ENCODE data around the gene DNASE1L1.

DNASE1L1 gene

DNA sequence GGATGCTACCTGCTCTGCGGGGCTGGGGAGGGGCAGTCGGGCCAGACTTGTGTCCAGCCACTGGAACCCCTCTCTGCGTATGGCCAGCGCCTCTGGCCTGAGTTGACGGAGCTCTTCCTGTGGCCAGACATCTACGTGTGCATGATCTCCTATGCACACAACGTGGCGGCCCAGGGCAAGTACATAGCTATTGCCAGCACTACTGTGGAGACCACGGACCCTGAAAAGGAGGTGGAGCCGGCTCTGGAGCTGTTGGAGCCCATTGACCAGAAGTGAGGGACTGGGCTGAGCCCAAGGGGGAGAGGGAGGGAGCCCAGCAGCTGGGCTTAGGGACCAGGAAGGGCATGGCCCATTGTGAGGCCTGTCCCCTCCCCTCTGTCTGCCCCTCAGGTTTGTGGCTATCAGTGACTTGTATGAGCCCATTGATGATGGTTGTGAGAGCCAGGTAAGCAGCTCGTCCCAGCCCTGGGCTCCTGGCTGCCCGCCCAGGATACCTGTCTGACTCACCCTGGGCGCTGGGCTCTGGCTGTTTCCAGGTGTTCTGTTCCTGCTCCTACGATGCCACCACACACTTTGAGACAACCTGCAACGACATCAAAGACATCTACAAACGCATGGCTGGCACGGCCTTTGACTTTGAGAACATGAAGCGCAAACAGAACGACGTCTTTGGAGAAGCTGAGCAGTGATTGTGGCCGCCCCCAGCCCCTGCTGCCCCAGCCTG lies 33.1 kb upstream of the DNASE1L1 start:
- no peak overlapping the region for H3K27ac ChIP-seq
- TF ChIP-seq, protein P1, sequence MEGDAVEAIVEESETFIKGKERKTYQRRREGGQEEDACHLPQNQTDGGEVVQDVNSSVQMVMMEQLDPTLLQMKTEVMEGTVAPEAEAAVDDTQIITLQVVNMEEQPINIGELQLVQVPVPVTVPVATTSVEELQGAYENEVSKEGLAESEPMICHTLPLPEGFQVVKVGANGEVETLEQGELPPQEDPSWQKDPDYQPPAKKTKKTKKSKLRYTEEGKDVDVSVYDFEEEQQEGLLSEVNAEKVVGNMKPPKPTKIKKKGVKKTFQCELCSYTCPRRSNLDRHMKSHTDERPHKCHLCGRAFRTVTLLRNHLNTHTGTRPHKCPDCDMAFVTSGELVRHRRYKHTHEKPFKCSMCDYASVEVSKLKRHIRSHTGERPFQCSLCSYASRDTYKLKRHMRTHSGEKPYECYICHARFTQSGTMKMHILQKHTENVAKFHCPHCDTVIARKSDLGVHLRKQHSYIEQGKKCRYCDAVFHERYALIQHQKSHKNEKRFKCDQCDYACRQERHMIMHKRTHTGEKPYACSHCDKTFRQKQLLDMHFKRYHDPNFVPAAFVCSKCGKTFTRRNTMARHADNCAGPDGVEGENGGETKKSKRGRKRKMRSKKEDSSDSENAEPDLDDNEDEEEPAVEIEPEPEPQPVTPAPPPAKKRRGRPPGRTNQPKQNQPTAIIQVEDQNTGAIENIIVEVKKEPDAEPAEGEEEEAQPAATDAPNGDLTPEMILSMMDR (IDR thresholded peaks at IDR 0.05), result no peak
- DNase-seq (ENCODE audit: low spot score), result no peak
- no peak overlapping the region for H3K4me3 ChIP-seq

DNA sequence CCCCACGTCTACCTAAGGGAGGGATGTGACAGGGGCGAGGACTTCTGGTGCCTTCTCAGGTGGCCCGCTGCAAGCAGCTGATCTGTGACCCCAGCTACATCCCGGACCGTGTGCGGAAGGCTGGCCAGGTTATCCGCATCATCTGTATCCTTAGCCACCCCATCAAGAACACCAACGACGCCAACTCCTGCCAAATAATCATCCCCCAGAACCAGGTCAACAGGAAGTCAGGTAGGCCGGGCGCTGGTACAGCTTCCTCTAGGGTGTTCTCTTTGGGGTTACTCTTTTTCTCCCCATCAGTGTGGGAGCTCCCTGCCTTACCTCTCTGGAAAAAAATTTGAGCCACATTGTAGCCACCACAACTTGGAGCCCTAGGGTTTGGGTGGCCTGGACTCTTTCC lies 32.5 kb upstream of the DNASE1L1 start:
- H3K27ac ChIP-seq, result no peak overlapping the region
- no peak for DNase-seq (ENCODE audit: low spot score)
- no peak overlapping the region for H3K4me3 ChIP-seq
- TF ChIP-seq, protein P1 (IDR thresholded peaks at IDR 0.05), result no peak

DNA sequence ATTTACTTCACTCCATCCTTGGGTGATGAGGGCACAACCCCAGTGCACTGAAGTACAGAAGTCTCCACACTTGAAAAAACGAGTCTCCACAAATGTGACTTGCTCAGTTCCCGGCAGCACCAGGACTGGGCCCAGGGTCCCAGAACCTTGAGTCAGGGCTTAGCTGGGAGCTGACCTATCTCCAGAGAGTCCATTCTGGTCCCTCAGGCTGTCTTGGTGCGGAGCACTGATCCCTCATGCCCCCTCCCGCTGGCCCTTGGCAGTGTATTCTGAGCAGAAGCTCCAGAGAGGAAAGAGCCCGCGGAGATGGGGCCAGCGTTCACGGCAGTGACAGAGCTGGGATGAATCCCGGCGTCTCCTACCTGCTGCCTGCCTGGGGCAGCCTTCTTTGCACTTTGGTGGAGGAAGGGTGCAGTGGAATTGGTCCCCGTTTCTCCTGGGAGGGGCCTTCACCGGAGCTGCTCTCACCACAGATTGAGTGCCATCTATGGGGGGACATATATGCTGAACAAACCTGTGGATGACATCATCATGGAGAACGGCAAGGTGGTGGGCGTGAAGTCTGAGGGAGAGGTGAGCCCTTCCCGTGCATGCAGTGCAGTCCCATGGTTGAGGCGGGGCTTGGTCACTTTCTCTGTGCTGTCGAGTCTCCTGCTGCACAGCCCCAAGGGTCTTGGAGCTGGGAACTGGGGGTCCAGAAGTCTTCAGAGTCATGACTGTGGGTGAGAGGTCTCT lies 31.7 kb upstream of the DNASE1L1 start:
- Histone ChIP-seq H3K27ac (no peak overlapping the region), H3K4me3 (no peak overlapping the region)
- TF ChIP-seq, protein P1 (IDR thresholded peaks at IDR 0.05), result no peak
- no peak for DNase-seq (ENCODE audit: low spot score)

DNA sequence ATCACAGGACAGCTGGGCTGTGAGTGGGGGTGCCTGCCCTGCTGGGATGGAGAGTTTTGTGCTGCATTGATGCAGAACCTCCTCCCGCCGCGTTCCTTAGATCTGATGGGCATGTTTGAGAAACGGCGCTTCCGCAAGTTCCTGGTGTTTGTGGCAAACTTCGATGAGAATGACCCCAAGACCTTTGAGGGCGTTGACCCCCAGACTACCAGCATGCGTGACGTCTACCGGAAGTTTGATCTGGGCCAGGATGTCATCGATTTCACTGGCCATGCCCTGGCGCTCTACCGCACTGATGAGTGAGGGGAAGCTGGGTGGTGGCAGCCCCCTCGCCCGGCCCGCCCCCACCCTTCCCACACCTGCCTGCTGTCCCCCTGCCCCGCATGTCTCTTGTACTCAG lies 30.8 kb upstream of the DNASE1L1 start:
- Histone ChIP-seq H3K4me3 (no peak overlapping the region), H3K27ac (no peak overlapping the region)
- TF ChIP-seq, protein P1 (IDR thresholded peaks at IDR 0.05), result no peak
- DNase-seq (ENCODE audit: low spot score), result no peak

DNA sequence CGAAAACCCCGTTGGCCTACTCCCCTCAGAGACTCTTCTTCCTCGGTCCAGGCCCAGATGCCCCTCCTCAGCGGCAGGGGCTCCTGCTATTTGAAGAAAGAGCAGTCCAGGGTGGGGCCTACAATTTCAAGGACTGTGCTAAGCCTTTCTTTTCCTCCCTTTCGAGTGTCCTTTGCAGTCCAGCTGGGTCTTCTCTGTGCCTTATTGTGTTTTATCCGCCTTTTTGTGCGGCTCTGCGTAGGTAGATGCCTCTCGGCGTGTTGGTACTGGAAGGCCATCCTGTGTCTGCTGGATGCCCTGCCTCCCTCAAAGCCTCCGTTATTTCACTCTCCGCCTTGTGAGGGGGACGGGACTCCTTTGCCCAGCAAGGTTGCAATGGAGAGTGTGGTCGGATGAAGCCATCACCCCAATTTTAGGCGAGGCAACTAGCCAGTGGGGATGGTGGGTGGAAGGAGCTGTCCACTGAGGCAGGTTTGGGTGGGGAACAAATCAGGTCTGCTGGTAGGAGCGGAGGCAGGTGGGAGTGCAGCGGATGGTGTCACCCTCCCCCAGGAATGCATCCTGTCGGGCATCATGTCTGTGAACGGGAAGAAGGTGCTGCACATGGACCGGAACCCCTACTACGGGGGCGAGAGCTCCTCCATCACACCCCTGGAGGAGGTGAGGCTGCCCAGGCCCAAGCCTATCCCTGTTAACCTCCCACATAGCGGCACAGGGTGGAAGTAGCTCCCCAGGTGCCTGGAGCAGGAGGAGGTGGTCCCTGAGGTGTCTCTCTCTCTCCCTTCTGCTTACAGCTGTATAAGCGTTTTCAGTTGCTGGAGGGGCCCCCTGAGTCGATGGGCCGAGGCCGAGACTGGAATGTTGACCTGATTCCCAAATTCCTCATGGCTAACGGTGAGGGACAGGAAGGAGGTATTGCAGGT lies 29.2 kb upstream of the DNASE1L1 start:
- no peak for DNase-seq (ENCODE audit: low spot score)
- peak overlapping the region in 1 of 2 donors; percentile 94 for H3K27ac ChIP-seq
- peak overlapping the region; percentile 87 for H3K4me3 ChIP-seq
- TF ChIP-seq, protein P1 (IDR thresholded peaks at IDR 0.05), result no peak

DNA sequence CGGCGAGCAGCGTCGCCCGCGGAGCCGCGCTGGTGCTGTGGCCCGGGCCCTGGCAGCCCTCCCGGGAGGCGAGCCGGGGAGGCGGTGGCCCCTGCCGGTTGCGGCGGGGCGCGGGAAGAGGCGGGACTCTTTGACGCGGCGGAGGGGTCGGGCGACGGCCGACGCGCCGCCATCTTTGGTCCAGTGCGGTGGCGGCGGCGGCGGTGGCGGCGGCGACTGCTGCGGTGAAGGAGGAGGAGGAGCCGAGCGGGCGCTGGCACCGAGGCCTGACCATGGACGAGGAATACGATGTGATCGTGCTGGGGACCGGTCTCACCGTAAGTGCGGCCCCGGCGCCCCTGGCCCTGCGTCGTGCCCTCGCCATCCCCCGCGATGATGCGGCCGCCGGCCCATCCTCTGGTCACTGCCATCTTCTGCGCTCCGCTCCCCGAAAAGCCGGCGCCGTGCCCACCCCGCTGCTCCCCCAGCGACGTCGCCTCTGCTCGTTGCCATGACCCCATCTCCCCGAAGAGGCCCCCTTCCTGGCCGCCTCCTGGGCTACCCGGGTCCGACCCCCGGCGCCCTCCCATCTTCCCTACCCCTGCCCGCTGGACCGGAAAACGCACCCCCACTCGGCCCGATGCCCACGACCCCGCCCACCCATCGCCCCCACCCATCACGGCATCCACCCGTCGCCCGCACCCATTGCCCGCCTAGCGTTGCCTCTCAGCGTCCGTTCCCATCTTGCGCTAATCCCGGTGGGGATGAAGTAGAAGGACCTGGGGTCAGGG lies 28.1 kb upstream of the DNASE1L1 start, which contains the start of gene GDI1:
TSS of gene GDI1 (plus strand) at position 172 of the 770 bp plus-strand sequence. CDS start at position 273, 101 bp downstream.
- Histone ChIP-seq H3K4me3 (peak within 1 kb of the TSS; percentile 87), H3K27ac (peak within 1 kb of the TSS; percentile 77 to 94)
- no peak for DNase-seq (ENCODE audit: low spot score)
- TF ChIP-seq, protein P1 (IDR thresholded peaks at IDR 0.05), result no peak

Data from coronary artery (tissue), 2 donors.